ENCODE results near the gene ZCCHC2.

ZCCHC2 gene

GRCh38 chr18:62583376-62583775, 60.6 kb downstream of the ZCCHC2 start:
- no peak for DNase-seq

GRCh38 chr18:62584241-62585120, 61.7 kb downstream of the ZCCHC2 start:
- peak; percentile 74 for DNase-seq

- DNase-seq, result no peak
These were observed 62.7 kb downstream of the ZCCHC2 start for GRCh38 chr18:62585274-62586150.

- peak; percentile 35 for DNase-seq
These were observed 63.4 kb downstream of the ZCCHC2 start for GRCh38 chr18:62586151-62586774.

- no peak for DNase-seq
These were observed 64.1 kb downstream of the ZCCHC2 start for GRCh38 chr18:62586781-62587487.

GRCh38 chr18:62587689-62588088, 64.9 kb downstream of the ZCCHC2 start:
- no peak for DNase-seq

GRCh38 chr18:62588217-62588616, 65.4 kb downstream of the ZCCHC2 start:
- no peak for DNase-seq

- DNase-seq, result no peak
These were observed 68.2 kb downstream of the ZCCHC2 start for GRCh38 chr18:62590799-62591590.

- no peak for DNase-seq
These were observed 73.5 kb downstream of the ZCCHC2 start for GRCh38 chr18:62596145-62597005.

- DNase-seq, result no peak
These were observed 79.0 kb downstream of the ZCCHC2 start for GRCh38 chr18:62601871-62602270.

- DNase-seq, result no peak
These were observed 79.9 kb downstream of the ZCCHC2 start for GRCh38 chr18:62602706-62603105.

- DNase-seq, result no peak
These were observed 80.4 kb downstream of the ZCCHC2 start for GRCh38 chr18:62603211-62603610.

GRCh38 chr18:62603979-62604378, 81.2 kb downstream of the ZCCHC2 start:
- DNase-seq, result no peak

GRCh38 chr18:62605685-62606084, 82.9 kb downstream of the ZCCHC2 start:
- no peak for DNase-seq

- DNase-seq, result no peak
These were observed 83.3 kb downstream of the ZCCHC2 start for GRCh38 chr18:62606106-62606505.

- no peak for DNase-seq
These were observed 84.5 kb downstream of the ZCCHC2 start for GRCh38 chr18:62607302-62607701.

GRCh38 chr18:62607708-62608428, 85.0 kb downstream of the ZCCHC2 start:
- DNase-seq, result no peak

GRCh38 chr18:62609764-62610163, 86.9 kb downstream of the ZCCHC2 start:
- no peak for DNase-seq

- no peak for DNase-seq
These were observed 87.5 kb downstream of the ZCCHC2 start for GRCh38 chr18:62610351-62610700.

- no peak for DNase-seq
These were observed 88.0 kb downstream of the ZCCHC2 start for GRCh38 chr18:62610701-62611411.
